Stimulated activated CD8-positive, alpha-beta memory T cell treated with anti-CD3 and anti-CD28 coated beads, Interleukin-7, amount 100 ng/mL, for 24 hours (primary cell): ENCODE data around the gene RTP5.
A peak's percentile ranks its signal among the peaks of the same experiment; 100 is the strongest.

Source experiments
- DNase-seq: peaks from one replicate; pipeline ENCODE4 v3.0.0-alpha.2; 2020; ENCODE audit warnings: low read depth

The RTP5 gene

GRCh38 chr2:241857572-241858121 lies 11.9 kb upstream of the RTP5 start:
- no peak for DNase-seq

DNA sequence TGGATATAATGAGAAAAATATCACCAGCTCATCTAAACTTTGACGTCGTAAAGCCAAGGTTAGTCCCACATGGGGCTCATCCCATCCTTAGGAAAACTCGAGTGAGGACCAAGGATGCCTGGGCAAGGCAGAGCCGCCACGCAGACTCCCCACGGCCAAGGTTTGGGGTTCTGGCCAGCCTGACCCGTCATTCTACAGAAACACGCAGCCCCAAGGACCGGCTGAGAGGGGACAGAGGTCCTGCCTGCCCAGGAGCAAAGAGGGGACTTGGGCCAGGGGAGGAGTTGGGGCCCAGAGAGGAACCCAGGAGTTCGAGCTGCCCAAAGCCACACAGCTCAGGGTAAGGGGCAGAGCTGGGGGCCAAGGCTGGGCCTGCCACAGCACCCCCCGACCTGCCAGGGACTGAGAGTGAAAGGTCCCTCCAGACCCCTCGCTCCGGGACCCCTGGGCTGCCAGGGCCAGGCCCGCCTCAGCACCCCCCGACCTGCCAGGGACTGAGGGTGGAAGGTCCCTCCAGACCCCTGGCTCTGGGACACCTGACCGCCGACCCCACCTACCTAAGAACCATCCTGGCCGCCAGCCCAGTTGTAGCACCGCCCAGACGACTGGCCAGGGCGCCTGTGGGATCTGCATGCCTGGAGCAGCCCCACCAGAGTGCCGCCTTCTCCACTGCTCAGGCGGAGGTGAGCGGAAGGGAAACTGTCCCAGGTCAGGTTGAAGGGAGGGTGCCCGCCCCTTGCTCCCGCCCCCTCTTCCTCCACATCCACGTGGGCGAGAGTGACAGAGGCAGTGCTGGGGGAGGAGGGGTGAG lies 11.1 kb upstream of the RTP5 start, which contains the start of gene PDCD1:
Gene PDCD1 (minus strand): TSS at position 689 of the 811 bp plus-strand sequence. CDS start 56 bp downstream, at position 633.
- DNase-seq: no peak

GRCh38 chr2:241859017-241859435 lies 10.5 kb upstream of the RTP5 start:
- DNase-seq: no peak

GRCh38 chr2:241859436-241860183 lies 9.9 kb upstream of the RTP5 start:
- DNase-seq: no peak

DNA sequence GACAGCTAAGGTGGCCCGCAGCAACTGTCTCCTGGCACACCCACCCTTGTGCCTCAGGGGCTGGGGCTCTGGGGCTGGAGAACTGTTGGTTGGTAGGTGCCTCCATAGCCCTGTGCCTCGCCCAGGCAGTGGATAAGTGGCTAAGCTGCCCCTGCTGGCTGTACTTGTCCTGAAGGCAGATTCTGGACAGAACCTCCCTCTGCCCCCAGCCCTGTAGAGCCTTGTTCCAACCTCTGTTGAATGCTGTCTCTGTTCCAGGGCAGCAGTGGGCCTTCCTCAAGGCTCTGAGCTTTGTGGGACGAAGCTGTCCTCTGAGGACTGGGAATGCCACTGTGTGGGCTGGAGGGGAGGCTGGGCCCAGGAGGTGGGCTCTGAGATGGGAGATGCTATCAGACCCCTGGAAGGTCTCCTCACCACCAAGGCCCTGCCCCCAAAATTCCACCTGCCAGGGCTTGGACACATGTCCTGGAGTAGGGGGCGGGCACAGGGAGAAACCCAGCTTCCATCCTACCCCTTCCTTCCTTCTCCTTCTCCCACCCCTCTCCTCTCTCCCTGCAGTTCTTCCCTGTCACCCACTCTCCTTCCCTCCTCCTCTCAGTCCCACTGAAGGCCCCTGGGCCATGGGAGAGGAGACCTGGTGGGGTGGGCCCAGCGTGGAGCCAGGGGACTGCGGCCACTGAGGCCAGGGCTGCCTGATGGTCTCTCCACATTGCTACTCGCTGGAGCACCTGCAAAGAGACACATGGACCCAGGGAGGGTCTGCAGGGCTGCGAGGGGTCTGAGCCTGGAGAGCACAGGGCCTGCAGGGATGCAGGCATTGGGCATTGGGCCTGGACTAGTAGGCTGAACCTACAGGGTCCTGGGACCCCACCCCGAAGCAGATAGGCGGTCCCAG lies 9.1 kb upstream of the RTP5 start:
- DNase-seq: no peak

- no peak for DNase-seq
Measured at GRCh38 chr2:241861264-241861663, 8.3 kb upstream of the RTP5 start.

GRCh38 chr2:241862093-241862492 lies 7.4 kb upstream of the RTP5 start:
- DNase-seq: no peak

GRCh38 chr2:241862775-241863535 lies 6.6 kb upstream of the RTP5 start:
- DNase-seq: no peak

GRCh38 chr2:241863536-241863954 lies 6.0 kb upstream of the RTP5 start:
- peak; percentile 45 for DNase-seq

DNA sequence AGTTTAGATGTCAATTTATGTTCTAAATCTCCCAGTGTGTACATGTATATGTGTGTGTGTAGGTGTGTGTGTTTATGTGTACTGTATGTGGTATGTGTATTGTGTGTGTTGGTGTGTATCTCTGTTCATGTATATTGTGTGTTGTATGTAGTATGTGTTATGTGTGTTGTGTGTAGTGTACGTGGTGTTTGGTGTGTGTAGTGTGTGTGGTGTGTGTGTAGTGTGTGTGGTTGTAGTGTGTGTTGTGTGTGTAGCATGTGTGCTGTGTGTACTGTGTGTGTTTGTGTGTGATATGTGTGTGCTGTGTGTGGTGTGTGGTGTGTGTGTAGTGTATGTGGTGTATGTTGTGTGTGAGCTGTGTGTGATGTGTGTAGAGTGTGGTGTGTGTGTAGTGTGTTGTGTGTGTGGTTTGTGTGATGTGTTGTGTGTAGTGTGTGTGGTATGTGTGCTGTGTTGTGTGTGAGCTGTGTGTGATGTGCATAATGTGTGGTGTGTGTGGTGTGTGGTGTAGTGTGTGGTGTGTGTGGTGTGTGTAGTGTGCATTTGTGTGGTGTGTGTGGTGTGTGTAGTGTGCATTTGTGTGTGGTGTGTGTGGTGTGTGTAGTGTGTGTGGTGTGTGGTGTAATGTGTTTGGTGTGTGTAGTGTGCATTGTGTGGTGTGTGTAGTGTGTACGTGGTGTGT lies 5.2 kb upstream of the RTP5 start:
- DNase-seq: no peak

DNA sequence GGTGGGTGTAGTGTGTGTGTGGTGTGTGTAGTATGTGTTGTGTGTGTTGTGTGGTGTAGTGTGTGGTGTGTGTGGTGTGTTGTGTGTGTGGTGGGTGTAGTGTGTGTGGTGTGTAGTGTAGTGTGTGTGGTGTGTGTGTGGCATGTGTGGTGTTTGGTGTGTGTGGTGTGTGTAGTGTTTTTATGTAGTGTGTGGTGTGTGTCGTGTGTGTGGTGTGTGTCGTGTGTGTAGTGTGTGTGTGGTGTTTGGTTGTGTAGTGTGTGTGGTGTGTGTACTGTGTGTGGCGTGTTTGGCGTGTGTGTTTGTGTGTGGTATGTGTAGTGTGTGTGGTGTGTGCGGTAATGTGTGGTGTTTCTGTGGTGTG lies 4.7 kb upstream of the RTP5 start:
- no peak for DNase-seq

DNA sequence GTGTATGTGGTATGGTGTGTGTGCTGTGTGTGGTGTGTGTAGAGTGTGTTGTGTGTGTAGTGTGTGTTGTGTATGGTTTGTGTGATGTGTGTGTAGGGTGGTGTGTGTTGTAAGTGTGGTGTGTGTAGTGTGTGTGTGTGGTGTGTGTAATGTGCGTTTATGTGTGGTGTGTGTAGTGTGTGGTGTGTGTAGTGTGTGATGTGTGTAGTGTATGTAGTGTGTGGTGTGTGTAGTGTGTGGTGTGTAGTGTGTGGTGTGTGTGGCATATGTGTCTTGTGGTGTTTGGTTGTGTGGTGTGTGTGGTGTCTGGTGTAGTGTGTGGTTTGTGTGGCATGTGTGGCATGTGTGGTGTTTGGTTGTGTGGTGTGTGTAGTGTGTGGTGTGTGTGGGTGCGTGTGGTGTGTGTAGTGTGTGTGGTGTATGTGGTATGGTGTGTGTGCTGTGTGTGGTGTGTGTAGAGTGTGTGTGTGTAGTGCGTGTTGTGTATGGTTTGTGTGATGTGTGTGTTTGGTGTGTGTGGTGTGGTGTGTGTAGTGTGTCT lies 4.0 kb upstream of the RTP5 start:
- no peak for DNase-seq

- DNase-seq: no peak
Measured at GRCh38 chr2:241865957-241866789, 3.4 kb upstream of the RTP5 start.

GRCh38 chr2:241866790-241867645 lies 2.5 kb upstream of the RTP5 start:
- DNase-seq: no peak

- no peak for DNase-seq
Measured at GRCh38 chr2:241867776-241868420, 1.6 kb upstream of the RTP5 start.

- DNase-seq: no peak
Measured at GRCh38 chr2:241868661-241869081, 858 bp upstream of the RTP5 start.

DNA sequence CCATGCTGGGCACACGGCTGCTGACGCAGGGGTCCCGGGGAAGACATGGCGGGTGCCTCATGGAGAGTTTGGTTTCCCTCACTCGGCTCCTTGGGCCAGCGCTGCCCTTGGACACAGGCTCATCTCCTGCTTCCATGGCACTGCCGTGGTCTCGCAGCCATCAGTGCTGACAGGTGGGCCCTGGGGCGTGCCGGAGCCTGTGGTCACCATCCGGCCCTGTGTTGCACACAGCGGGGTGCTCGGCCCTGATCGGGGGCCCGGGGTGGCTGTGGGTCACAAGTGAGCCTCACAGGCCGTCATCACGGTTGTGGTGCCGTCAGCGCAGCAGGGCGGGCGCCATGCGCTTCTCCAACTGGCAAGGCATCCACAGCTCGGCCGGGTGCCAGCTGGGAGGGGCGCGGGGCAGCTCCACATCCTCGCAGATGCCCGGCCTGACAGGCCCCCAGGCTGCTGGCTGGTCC lies 582 bp downstream of the RTP5 start:
- DNase-seq: no peak
